Astrocyte (in vitro differentiated cells and primary cell): Measurements from ENCODE around the gene RECK. TPM values are rescaled to one million over a fixed set of nuclear protein-coding genes. Genes with fewer than 3 reads are reported as not detected.
"Not testable (repeated sequence)": the region's sequence is repeated elsewhere in the genome, so short reads cannot be mapped to it uniquely, and the experiment has no call there.

ENCODE experiments used
- DNase-seq: peaks from one replicate; pipeline ENCODE4 v3.0.0-alpha.2; 2010; ENCODE audit warnings: low read depth
- FAIRE-seq: peaks from 2 replicates; lab custom pipeline; 2011; peaks lifted over from hg19 to GRCh38; lab: Jason Lieb, UNC
- H2AFZ ChIP-seq: 2 replicates; pipeline ENCODE4 v1.6.0; 2012; ENCODE audit warnings: low read depth, low read length, inconsistent platforms
- H3K27ac ChIP-seq: 2 replicates; pipeline ENCODE4 v1.5.1; 2011; ENCODE audit warnings: low read depth, low read length, inconsistent platforms
- H3K27me3 ChIP-seq: 2 replicates; pipeline ENCODE4 v1.6.0; 2011; ENCODE audit warnings: low read length, inconsistent platforms; ENCODE audit not compliant: insufficient read depth
- H3K36me3 ChIP-seq: 2 replicates; pipeline ENCODE4 v1.5.1; 2011; ENCODE audit warnings: low read length, inconsistent platforms; ENCODE audit not compliant: insufficient read depth
- H3K4me1 ChIP-seq: 2 replicates; pipeline ENCODE4 v1.5.1; 2011; ENCODE audit warnings: low read length, inconsistent platforms; ENCODE audit not compliant: insufficient read depth
- H3K4me2 ChIP-seq: 2 replicates; pipeline ENCODE4 v1.6.0; 2012; ENCODE audit warnings: low read length, inconsistent platforms
- H3K4me3 ChIP-seq: 2 replicates; pipeline ENCODE4 v1.5.1; 2011; ENCODE audit warnings: low read depth, mild to moderate bottlenecking, low read length, inconsistent platforms; ENCODE audit not compliant: insufficient read depth
- H3K79me2 ChIP-seq: 2 replicates; pipeline ENCODE4 v1.6.0; 2012; ENCODE audit warnings: mild to moderate bottlenecking, low read length, inconsistent platforms; ENCODE audit not compliant: insufficient read depth
- H3K9ac ChIP-seq: 2 replicates; pipeline ENCODE4 v1.6.0; 2012; ENCODE audit warnings: mild to moderate bottlenecking, low read length, inconsistent platforms
- H3K9me3 ChIP-seq: 2 replicates; pipeline ENCODE4 v1.5.1; 2012; ENCODE audit warnings: low read depth, mild to moderate bottlenecking, low read length, inconsistent platforms; ENCODE audit not compliant: insufficient read depth
- H4K20me1 ChIP-seq: 2 replicates; pipeline ENCODE4 v1.6.0; 2012; ENCODE audit warnings: low read length, inconsistent platforms; ENCODE audit not compliant: insufficient read depth
- H3K27ac Mint-ChIP-seq: one replicate; pipeline ENCODE4 v1.8.0; 2021; ENCODE audit warnings: mild to moderate bottlenecking, mixed read lengths; ENCODE audit not compliant: unreplicated experiment
- H3K27me3 Mint-ChIP-seq: one replicate; pipeline ENCODE4 v1.8.0; 2021; ENCODE audit warnings: low read depth, mixed read lengths; ENCODE audit not compliant: unreplicated experiment
- H3K36me3 Mint-ChIP-seq: one replicate; pipeline ENCODE4 v1.8.0; 2021; ENCODE audit warnings: low read depth, mixed read lengths; ENCODE audit not compliant: unreplicated experiment
- H3K4me1 Mint-ChIP-seq: one replicate; pipeline ENCODE4 v1.8.0; 2021; ENCODE audit warnings: low read depth, mixed read lengths; ENCODE audit not compliant: unreplicated experiment
- H3K4me3 Mint-ChIP-seq: one replicate; pipeline ENCODE4 v1.8.0; 2021; ENCODE audit warnings: mild to moderate bottlenecking, moderate library complexity, mixed read lengths; ENCODE audit not compliant: unreplicated experiment
- H3K9me3 Mint-ChIP-seq: one replicate; pipeline ENCODE4 v1.8.0; 2021; ENCODE audit warnings: mild to moderate bottlenecking, mixed read lengths; ENCODE audit not compliant: unreplicated experiment
- EZH2 ChIP-seq: IDR thresholded peaks from 2 replicates; pipeline ENCODE4 v1.6.1; 2012; ENCODE audit warnings: mild to moderate bottlenecking, low read length, inconsistent platforms; ENCODE audit not compliant: insufficient read depth
- total RNA-seq: library from RNA; stranded (reverse); gene quantifications from 2 replicates; pipeline ENCODE4 v1.2.1, GENCODE V29; 2021
- TF ChIP-seq, protein P1 (sequence below): IDR thresholded peaks from 2 replicates; pipeline ENCODE4 v1.5.1; 2011; ENCODE audit warnings: low read depth, mild to moderate bottlenecking, inconsistent platforms, low read length, moderate library complexity; ENCODE audit not compliant: insufficient read depth

RECK gene
- total RNA-seq, 1 donor from 2014 or later, result 21.6 TPM

DNA sequence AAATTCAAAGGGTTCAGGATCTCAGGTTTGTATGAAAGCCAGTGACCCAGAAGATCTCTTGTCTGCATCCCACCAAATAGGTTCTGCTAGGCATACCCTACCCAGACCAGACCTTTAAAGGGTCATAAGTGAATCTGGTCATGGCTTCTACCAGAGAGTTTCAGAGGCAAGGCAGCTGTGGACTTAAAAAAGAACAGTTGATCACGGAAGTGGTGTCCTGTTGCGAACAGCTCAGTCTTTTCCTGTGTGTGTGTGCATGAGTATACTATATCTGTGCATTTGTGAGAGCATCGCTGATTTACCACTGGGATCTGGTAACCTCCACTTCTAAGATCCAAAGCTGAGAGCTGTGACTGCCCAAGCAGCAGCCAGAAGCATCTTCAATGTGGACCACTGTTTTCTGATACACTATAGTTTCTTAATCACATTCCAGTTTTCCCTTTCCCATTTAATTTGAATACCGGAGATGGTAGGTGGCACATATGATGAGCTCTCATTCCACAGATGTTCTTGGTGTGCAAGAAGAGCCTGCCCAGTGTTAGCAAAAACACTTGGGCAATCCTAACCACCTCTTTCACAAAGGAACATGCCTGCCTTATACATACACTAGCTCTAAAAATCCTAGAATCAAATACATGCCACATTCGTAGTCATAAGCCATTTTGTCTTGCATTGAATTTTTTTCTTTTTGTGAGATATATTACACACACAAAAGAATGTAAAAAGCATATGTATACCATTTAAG lies 42.6 kb upstream of the RECK start:
- Histone ChIP-seq H3K27ac (no peak overlapping the region), H3K4me3 (no peak overlapping the region), H4K20me1 (no peaks in the 10 kb centered on the region), H3K4me1 (peaks cover 6% of the 10 kb centered on the region), H3K36me3 (no peaks in the 10 kb centered on the region), H3K79me2 (no peaks in the 10 kb centered on the region), H3K27me3 (peaks cover 5% of the 10 kb centered on the region), H3K9ac (no peak overlapping the region), H2AFZ (no peak overlapping the region), H3K9me3 (no peaks in the 10 kb centered on the region), H3K4me2 (no peak overlapping the region)
- peak; percentile 63 for FAIRE-seq
- DNase-seq, result no peak
- peaks cover 4% of the 10 kb centered on the region for H3K36me3 Mint-ChIP-seq
- peaks cover 8% of the 10 kb centered on the region for H3K4me1 Mint-ChIP-seq
- TF ChIP-seq, protein P1, sequence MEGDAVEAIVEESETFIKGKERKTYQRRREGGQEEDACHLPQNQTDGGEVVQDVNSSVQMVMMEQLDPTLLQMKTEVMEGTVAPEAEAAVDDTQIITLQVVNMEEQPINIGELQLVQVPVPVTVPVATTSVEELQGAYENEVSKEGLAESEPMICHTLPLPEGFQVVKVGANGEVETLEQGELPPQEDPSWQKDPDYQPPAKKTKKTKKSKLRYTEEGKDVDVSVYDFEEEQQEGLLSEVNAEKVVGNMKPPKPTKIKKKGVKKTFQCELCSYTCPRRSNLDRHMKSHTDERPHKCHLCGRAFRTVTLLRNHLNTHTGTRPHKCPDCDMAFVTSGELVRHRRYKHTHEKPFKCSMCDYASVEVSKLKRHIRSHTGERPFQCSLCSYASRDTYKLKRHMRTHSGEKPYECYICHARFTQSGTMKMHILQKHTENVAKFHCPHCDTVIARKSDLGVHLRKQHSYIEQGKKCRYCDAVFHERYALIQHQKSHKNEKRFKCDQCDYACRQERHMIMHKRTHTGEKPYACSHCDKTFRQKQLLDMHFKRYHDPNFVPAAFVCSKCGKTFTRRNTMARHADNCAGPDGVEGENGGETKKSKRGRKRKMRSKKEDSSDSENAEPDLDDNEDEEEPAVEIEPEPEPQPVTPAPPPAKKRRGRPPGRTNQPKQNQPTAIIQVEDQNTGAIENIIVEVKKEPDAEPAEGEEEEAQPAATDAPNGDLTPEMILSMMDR, result no peak
- TF ChIP-seq EZH2, result no peak
- H3K4me3 Mint-ChIP-seq, result no peak overlapping the region
- H3K9me3 Mint-ChIP-seq, result peaks cover 10% of the 10 kb centered on the region
- H3K27ac Mint-ChIP-seq, result no peak overlapping the region
- H3K27me3 Mint-ChIP-seq, result peaks cover 34% of the 10 kb centered on the region

DNA sequence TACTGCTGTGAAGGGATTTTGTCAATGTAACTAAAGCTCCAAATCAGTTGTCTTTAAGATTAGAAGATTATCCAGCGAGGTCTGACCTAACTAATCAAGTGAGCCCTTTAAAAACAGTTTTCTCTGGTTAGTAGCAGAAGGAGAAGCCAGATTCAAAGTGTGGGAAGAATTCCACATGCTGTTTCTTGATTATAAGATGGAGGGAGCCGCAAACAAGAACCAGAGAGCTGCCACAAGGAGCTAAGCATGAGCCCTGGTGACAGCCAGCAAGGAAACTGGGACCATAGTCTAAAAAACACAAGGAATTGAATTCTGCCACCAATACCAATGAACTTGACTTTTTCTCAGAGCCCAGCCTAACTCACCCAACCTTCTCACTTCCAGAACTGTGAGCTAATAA lies 41.8 kb upstream of the RECK start:
- Histone ChIP-seq H3K9me3 (no peaks in the 10 kb centered on the region), H3K79me2 (no peaks in the 10 kb centered on the region), H3K4me1 (peaks cover 6% of the 10 kb centered on the region), H3K4me3 (no peak overlapping the region), H3K9ac (no peak overlapping the region), H4K20me1 (no peaks in the 10 kb centered on the region), H3K27me3 (peaks cover 5% of the 10 kb centered on the region), H3K4me2 (no peak overlapping the region), H3K36me3 (no peaks in the 10 kb centered on the region), H2AFZ (no peak overlapping the region), H3K27ac (no peak overlapping the region)
- no peak for TF ChIP-seq EZH2
- TF ChIP-seq, protein P1, result no peak
- DNase-seq (no peak), FAIRE-seq (no peak)
- Mint-ChIP-seq H3K9me3 (peaks cover 10% of the 10 kb centered on the region), H3K4me1 (peaks cover 8% of the 10 kb centered on the region), H3K36me3 (peaks cover 4% of the 10 kb centered on the region), H3K27ac (no peak overlapping the region), H3K27me3 (peaks cover 32% of the 10 kb centered on the region), H3K4me3 (no peak overlapping the region)

DNA sequence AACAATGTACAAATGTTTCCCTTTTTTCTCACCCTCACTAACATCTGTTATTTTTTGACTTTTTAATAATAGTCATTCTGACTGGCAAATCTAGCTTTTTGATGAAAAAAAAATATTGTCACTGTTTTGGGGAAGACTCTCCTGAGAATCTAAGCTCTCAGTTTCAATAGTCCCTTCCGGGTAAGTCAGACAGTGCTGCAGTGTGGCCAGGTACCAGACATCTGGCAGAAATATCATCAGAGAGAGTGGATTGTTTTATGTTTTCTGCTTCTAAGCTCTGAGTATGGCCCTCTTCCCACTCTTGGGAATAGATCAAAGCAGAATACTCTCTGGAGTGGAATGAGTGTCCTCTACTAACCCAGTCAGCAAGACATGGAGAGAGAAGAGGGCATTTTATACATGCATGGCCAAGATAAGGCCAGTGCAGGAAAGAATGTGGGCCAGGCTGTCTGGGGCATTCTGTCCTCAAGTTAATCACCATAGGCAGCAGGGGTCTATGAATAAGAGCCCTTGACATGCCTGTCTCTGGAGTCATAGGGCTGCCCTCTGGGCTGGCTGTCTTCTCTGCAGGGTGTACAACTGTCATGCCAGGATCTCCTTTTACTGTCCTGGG lies 40.2 kb upstream of the RECK start:
- TF ChIP-seq, protein P1, result no peak
- TF ChIP-seq EZH2, result no peak
- Histone ChIP-seq H4K20me1 (no peaks in the 10 kb centered on the region), H3K4me3 (no peak overlapping the region), H3K4me1 (peaks cover 6% of the 10 kb centered on the region), H3K36me3 (no peaks in the 10 kb centered on the region), H3K9me3 (no peaks in the 10 kb centered on the region), H3K9ac (no peak overlapping the region), H3K79me2 (no peaks in the 10 kb centered on the region), H2AFZ (no peak overlapping the region), H3K4me2 (no peak overlapping the region), H3K27ac (no peak overlapping the region), H3K27me3 (peaks cover 8% of the 10 kb centered on the region)
- Mint-ChIP-seq H3K4me1 (peaks cover 8% of the 10 kb centered on the region), H3K27ac (no peak overlapping the region), H3K36me3 (no peaks in the 10 kb centered on the region), H3K9me3 (peaks cover 12% of the 10 kb centered on the region), H3K27me3 (peaks cover 25% of the 10 kb centered on the region), H3K4me3 (no peak overlapping the region)
- peak; percentile 61 for DNase-seq
- no peak for FAIRE-seq

DNA sequence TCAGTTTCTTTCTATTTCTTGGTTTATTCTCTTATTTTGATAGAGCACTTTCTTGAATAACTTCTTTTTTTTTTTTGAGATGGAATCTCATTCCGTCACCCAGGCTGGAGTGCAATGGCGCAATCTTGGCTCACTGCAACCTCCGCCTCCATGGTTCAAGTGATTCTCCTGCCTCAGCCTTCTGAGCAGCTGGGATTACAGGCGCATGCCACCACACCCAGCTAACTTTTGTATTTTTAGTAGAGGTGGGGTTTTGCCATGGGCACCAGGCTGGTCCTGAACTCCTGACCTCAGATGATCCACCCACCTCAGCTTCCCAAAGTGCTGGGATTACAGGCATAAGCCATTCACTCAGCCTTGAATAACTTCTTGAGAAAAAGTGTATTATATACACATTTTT lies 39.7 kb upstream of the RECK start:
- not testable (repeated sequence) for H3K4me3 Mint-ChIP-seq, H3K27ac Mint-ChIP-seq, H3K4me2 ChIP-seq, H3K9me3 ChIP-seq, H3K27me3 ChIP-seq, H2AFZ ChIP-seq, H3K4me3 ChIP-seq, H3K79me2 ChIP-seq, FAIRE-seq, H3K36me3 Mint-ChIP-seq, DNase-seq, H3K36me3 ChIP-seq, H3K4me1 ChIP-seq, H3K27ac ChIP-seq, H4K20me1 ChIP-seq, H3K4me1 Mint-ChIP-seq, H3K9ac ChIP-seq
- Mint-ChIP-seq H3K27me3 (peaks cover 20% of the 10 kb centered on the region), H3K9me3 (peaks cover 12% of the 10 kb centered on the region)
